ENCODE data around the gene SEMA6A.

SEMA6A gene

GRCh38 chr5:116575326-116576052 lies 866 bp upstream of the SEMA6A start:
- DNase-seq (ENCODE audit: low spot score), result peak; percentile 75

- no peak for DNase-seq (ENCODE audit: low spot score)
These were observed 789 bp downstream of the SEMA6A start for GRCh38 chr5:116573702-116574366.

GRCh38 chr5:116573279-116573701 lies 1.3 kb downstream of the SEMA6A start:
- DNase-seq (ENCODE audit: low spot score), result no peak

GRCh38 chr5:116572350-116573278 lies 2.0 kb downstream of the SEMA6A start:
- DNase-seq (ENCODE audit: low spot score), result no peak

GRCh38 chr5:116571568-116572349 lies 2.9 kb downstream of the SEMA6A start:
- no peak for DNase-seq (ENCODE audit: low spot score)

GRCh38 chr5:116569999-116570398 lies 4.6 kb downstream of the SEMA6A start:
- DNase-seq (ENCODE audit: low spot score), result no peak

- DNase-seq (ENCODE audit: low spot score), result peak; percentile 0
These were observed 7.5 kb downstream of the SEMA6A start for GRCh38 chr5:116567106-116567505.

GRCh38 chr5:116566251-116566650 lies 8.4 kb downstream of the SEMA6A start:
- DNase-seq (ENCODE audit: low spot score), result peak; percentile 26

- DNase-seq (ENCODE audit: low spot score), result peak; percentile 47
These were observed 9.7 kb downstream of the SEMA6A start for GRCh38 chr5:116564756-116565490.

GRCh38 chr5:116564312-116564711 lies 10.3 kb downstream of the SEMA6A start:
- DNase-seq (ENCODE audit: low spot score), result peak; percentile 39

GRCh38 chr5:116563736-116564308 lies 10.8 kb downstream of the SEMA6A start:
- DNase-seq (ENCODE audit: low spot score), result peak; percentile 34

GRCh38 chr5:116562669-116563068 lies 12.0 kb downstream of the SEMA6A start:
- no peak for DNase-seq (ENCODE audit: low spot score)

- no peak for DNase-seq (ENCODE audit: low spot score)
These were observed 13.0 kb downstream of the SEMA6A start for GRCh38 chr5:116561658-116562057.

GRCh38 chr5:116559673-116560164 lies 14.9 kb downstream of the SEMA6A start:
- DNase-seq (ENCODE audit: low spot score), result no peak

- DNase-seq (ENCODE audit: low spot score), result no peak
These were observed 15.4 kb downstream of the SEMA6A start for GRCh38 chr5:116559239-116559638.

- peak; percentile 86 for DNase-seq (ENCODE audit: low spot score)
These were observed 16.9 kb downstream of the SEMA6A start for GRCh38 chr5:116557669-116558271.

GRCh38 chr5:116554764-116555163 lies 19.9 kb downstream of the SEMA6A start:
- DNase-seq (ENCODE audit: low spot score), result peak; percentile 70

- peak; percentile 97 for DNase-seq (ENCODE audit: low spot score)
These were observed 21.3 kb downstream of the SEMA6A start for GRCh38 chr5:116553366-116553765.

- no peak for DNase-seq (ENCODE audit: low spot score)
These were observed 24.5 kb downstream of the SEMA6A start for GRCh38 chr5:116550082-116550481.

- DNase-seq (ENCODE audit: low spot score), result no peak
These were observed 27.9 kb downstream of the SEMA6A start for GRCh38 chr5:116546743-116547124.
